Ramos (cell line): ENCODE data around the gene ADCY2.

Experiments
- in situ Hi-C: fragments of 300-500 bp; cut with MboI; formaldehyde crosslinking; loops from one replicate; pipeline ENCODE4 v1.14.3; 2022; ENCODE audit warnings: low sequenced_read_pairs; ENCODE audit not compliant: unreplicated experiment

ADCY2 gene

GRCh38 chr5:7435503-7435902 lies 39.6 kb downstream of the ADCY2 start:
- in situ Hi-C loops, result no loop called here

- in situ Hi-C loops, result no loop called here
Observed at GRCh38 chr5:7436521-7436920, 40.6 kb downstream of the ADCY2 start.

GRCh38 chr5:7437836-7438235 lies 41.9 kb downstream of the ADCY2 start:
- in situ Hi-C loops, result no loop called here

- in situ Hi-C loops, result no loop called here
Observed at GRCh38 chr5:7445068-7445467, 49.1 kb downstream of the ADCY2 start.

- in situ Hi-C loops, result no loop called here
Observed at GRCh38 chr5:7445831-7446230, 49.9 kb downstream of the ADCY2 start.

- in situ Hi-C loops, result no loop called here
Observed at GRCh38 chr5:7446913-7447312, 51.0 kb downstream of the ADCY2 start.

GRCh38 chr5:7453947-7454346 lies 58.0 kb downstream of the ADCY2 start:
- in situ Hi-C loops, result no loop called here

- in situ Hi-C loops, result no loop called here
Observed at GRCh38 chr5:7456206-7456605, 60.3 kb downstream of the ADCY2 start.

- in situ Hi-C loops, result no loop called here
Observed at GRCh38 chr5:7461371-7461770, 65.4 kb downstream of the ADCY2 start.

GRCh38 chr5:7462758-7463157 lies 66.8 kb downstream of the ADCY2 start:
- in situ Hi-C loops, result no loop called here

- in situ Hi-C loops, result no loop called here
Observed at GRCh38 chr5:7464182-7464581, 68.2 kb downstream of the ADCY2 start.

- in situ Hi-C loops, result no loop called here
Observed at GRCh38 chr5:7467179-7467578, 71.2 kb downstream of the ADCY2 start.

- in situ Hi-C loops, result no loop called here
Observed at GRCh38 chr5:7468742-7469141, 72.8 kb downstream of the ADCY2 start.

GRCh38 chr5:7471710-7472109 lies 75.8 kb downstream of the ADCY2 start:
- in situ Hi-C loops, result no loop called here

- in situ Hi-C loops, result no loop called here
Observed at GRCh38 chr5:7473115-7473514, 77.2 kb downstream of the ADCY2 start.

GRCh38 chr5:7473668-7474215 lies 77.8 kb downstream of the ADCY2 start:
- in situ Hi-C loops, result no loop called here

GRCh38 chr5:7474821-7475403 lies 79.0 kb downstream of the ADCY2 start:
- in situ Hi-C loops, result no loop called here

- in situ Hi-C loops, result no loop called here
Observed at GRCh38 chr5:7478459-7478858, 82.5 kb downstream of the ADCY2 start.

- in situ Hi-C loops, result no loop called here
Observed at GRCh38 chr5:7488734-7489133, 92.8 kb downstream of the ADCY2 start.

- in situ Hi-C loops, result no loop called here
Observed at GRCh38 chr5:7492371-7492770, 96.4 kb downstream of the ADCY2 start.

- in situ Hi-C loops, result no loop called here
Observed at GRCh38 chr5:7493081-7493480, 97.1 kb downstream of the ADCY2 start.

- in situ Hi-C loops, result no loop called here
Observed at GRCh38 chr5:7493622-7494021, 97.7 kb downstream of the ADCY2 start.
